ENCODE measurements around the gene LRBA.

DNA sequence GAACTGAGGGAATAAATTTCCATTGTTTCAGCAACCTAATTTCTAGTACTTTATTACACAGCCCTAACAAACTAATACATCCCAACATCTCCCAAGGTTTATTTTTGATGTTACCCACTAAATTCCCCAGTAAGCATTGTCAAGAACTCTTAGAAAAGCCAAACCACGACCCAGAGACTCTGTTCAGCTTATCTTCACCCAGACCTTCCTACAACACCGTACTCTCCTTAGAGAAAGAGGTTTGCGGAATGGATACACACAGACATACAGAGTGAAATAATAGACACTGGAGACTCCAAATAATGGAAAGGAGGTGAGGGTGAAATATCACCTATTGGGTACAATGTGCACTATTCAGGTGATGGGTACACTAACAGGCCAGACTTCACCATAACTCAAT is 75.6 kb downstream of the LRBA start:
- TF ChIP-seq, protein P1, sequence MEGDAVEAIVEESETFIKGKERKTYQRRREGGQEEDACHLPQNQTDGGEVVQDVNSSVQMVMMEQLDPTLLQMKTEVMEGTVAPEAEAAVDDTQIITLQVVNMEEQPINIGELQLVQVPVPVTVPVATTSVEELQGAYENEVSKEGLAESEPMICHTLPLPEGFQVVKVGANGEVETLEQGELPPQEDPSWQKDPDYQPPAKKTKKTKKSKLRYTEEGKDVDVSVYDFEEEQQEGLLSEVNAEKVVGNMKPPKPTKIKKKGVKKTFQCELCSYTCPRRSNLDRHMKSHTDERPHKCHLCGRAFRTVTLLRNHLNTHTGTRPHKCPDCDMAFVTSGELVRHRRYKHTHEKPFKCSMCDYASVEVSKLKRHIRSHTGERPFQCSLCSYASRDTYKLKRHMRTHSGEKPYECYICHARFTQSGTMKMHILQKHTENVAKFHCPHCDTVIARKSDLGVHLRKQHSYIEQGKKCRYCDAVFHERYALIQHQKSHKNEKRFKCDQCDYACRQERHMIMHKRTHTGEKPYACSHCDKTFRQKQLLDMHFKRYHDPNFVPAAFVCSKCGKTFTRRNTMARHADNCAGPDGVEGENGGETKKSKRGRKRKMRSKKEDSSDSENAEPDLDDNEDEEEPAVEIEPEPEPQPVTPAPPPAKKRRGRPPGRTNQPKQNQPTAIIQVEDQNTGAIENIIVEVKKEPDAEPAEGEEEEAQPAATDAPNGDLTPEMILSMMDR (conservative IDR thresholded peaks at IDR 0.05; ENCODE audit: low read depth, low read length) = no peak
- TF ChIP-seq CHD1 (IDR thresholded peaks at IDR 0.05; ENCODE audit: low read depth, low read length) = no peak
- TF ChIP-seq MAZ (IDR thresholded peaks at IDR 0.05; ENCODE audit: borderline replicate concordance, low read depth, low read length) = no peak
- no peak for TF ChIP-seq POLR2A (IDR thresholded peaks at IDR 0.05; ENCODE audit: low read depth, low read length)
- TF ChIP-seq NFE2L2 (IDR thresholded peaks at IDR 0.05; ENCODE audit: low read depth, low read length) = no peak
- no peak for TF ChIP-seq SMC3 (IDR thresholded peaks at IDR 0.05; ENCODE audit: low read depth, low read length)
